HG02798 (cell line): ENCODE data around the gene KAT7.

Experiments
- ATAC-seq: cut with Tn5 transposase; IDR thresholded peaks from one replicate; pipeline ENCODE4 v1.9.1; 2021; ENCODE audit warnings: mild to moderate bottlenecking; ENCODE audit not compliant: unreplicated experiment, poor library complexity

KAT7 gene

GRCh38 chr17:49759203-49759602 lies 29.3 kb upstream of the KAT7 start:
- ATAC-seq = no peak

- ATAC-seq = no peak
Observed at GRCh38 chr17:49760296-49760695, 28.2 kb upstream of the KAT7 start.

- no peak for ATAC-seq
Observed at GRCh38 chr17:49760932-49761558, 27.4 kb upstream of the KAT7 start.

GRCh38 chr17:49762151-49762941 lies 26.1 kb upstream of the KAT7 start:
- no peak for ATAC-seq

GRCh38 chr17:49763735-49764558 lies 24.5 kb upstream of the KAT7 start, which contains the start of gene FAM117A:
FAM117A (minus strand) TSS chr17:49764131; CDS start chr17:49764087, 44 bp downstream.
- ATAC-seq = peak; percentile 94

- no peak for ATAC-seq
Observed at GRCh38 chr17:49764559-49765180, 23.8 kb upstream of the KAT7 start.

- ATAC-seq = no peak
Observed at GRCh38 chr17:49766918-49767530, 21.5 kb upstream of the KAT7 start.

- ATAC-seq = no peak
Observed at GRCh38 chr17:49775546-49776260, 12.8 kb upstream of the KAT7 start.

GRCh38 chr17:49776551-49777300 lies 11.8 kb upstream of the KAT7 start:
- ATAC-seq = no peak

GRCh38 chr17:49777563-49777962 lies 10.9 kb upstream of the KAT7 start:
- ATAC-seq = no peak

- no peak for ATAC-seq
Observed at GRCh38 chr17:49779156-49779738, 9.2 kb upstream of the KAT7 start.

GRCh38 chr17:49779739-49780231 lies 8.7 kb upstream of the KAT7 start:
- no peak for ATAC-seq

GRCh38 chr17:49783071-49783715 lies 5.3 kb upstream of the KAT7 start:
- ATAC-seq = no peak

GRCh38 chr17:49783791-49784190 lies 4.7 kb upstream of the KAT7 start:
- no peak for ATAC-seq

- no peak for ATAC-seq
Observed at GRCh38 chr17:49784636-49785035, 3.8 kb upstream of the KAT7 start.

- no peak for ATAC-seq
Observed at GRCh38 chr17:49787884-49788477, 500 bp upstream of the KAT7 start.

GRCh38 chr17:49789243-49789578 lies 730 bp downstream of the KAT7 start:
- no peak for ATAC-seq

GRCh38 chr17:49793309-49793708 lies 4.8 kb downstream of the KAT7 start:
- ATAC-seq = no peak
